ENCODE results near the gene MBLAC1. TPM values are rescaled to one million over a fixed set of nuclear protein-coding genes. Genes with fewer than 3 reads are reported as not detected.
"Not testable (repeated sequence)": the region's sequence is repeated elsewhere in the genome, so short reads cannot be mapped to it uniquely, and the experiment has no call there.

The MBLAC1 gene
- total RNA-seq, 2 experiments from 2014 or later = 1.6 to 2.2 TPM

- H3K36me3 Mint-ChIP-seq (ENCODE audit: low read depth) = no peaks in the 10 kb centered on the region
- H3K4me1 Mint-ChIP-seq = peaks cover 9% of the 10 kb centered on the region
- ChIA-PET POLR2A (interaction anchor here (1.1 kb wide), 1 partner anchor 12 kb away, joined by 4 read pairs; no protein-coding TSS in a partner anchor), CTCF (interaction anchor here (0.6 to 5.0 kb wide), 26 partner anchors 8 to 321 kb away, joined by 3 to 41 read pairs (median 5); partner anchors contain the start of genes CNPY4, GPC2, LAMTOR4 and PVRIG)
- DNase-seq (no peak), ATAC-seq (no peak)
- no peak overlapping the region for H3K4me3 Mint-ChIP-seq
- H3K27me3 Mint-ChIP-seq = no peaks in the 10 kb centered on the region
- intact Hi-C loops (cut with DNase I, micrococcal nuclease) = loop anchor here (1.0 to 5.0 kb wide), 6 partner anchors 89 to 318 kb away; no protein-coding TSS in a partner anchor
- no peak overlapping the region for H3K27ac Mint-ChIP-seq
- no peaks in the 10 kb centered on the region for H3K9me3 Mint-ChIP-seq (ENCODE audit: low read depth)
These were observed 5.4 kb downstream of the MBLAC1 start for GRCh38 chr7:100132126-100132525.

- intact Hi-C loops (cut with DNase I, micrococcal nuclease) = loop anchor here (1.0 to 5.0 kb wide), 6 partner anchors 89 to 318 kb away; no protein-coding TSS in a partner anchor
- Mint-ChIP-seq H3K9me3 (ENCODE audit: low read depth) (no peaks in the 10 kb centered on the region), H3K4me1 (peaks cover 10% of the 10 kb centered on the region), H3K27me3 (no peaks in the 10 kb centered on the region), H3K4me3 (no peak overlapping the region), H3K36me3 (ENCODE audit: low read depth) (no peaks in the 10 kb centered on the region), H3K27ac (no peak overlapping the region)
- CTCF ChIA-PET = interaction anchor here (0.6 to 5.0 kb wide), 32 partner anchors 9 to 321 kb away, joined by 3 to 41 read pairs (median 4); partner anchors contain the start of genes CNPY4, GPC2, LAMTOR4 and MCM7
- DNase-seq = peak; percentile 82
- peak; percentile 81 for ATAC-seq
- POLR2A ChIA-PET = interaction anchor here (0.7 kb wide), 1 partner anchor 19 kb away, joined by 3 read pairs; no protein-coding TSS in a partner anchor
These were observed 6.0 kb downstream of the MBLAC1 start for GRCh38 chr7:100132697-100133151.

GRCh38 chr7:100137851-100138760 lies 11.3 kb downstream of the MBLAC1 start:
- intact Hi-C loops (cut with DNase I, micrococcal nuclease) = no loop called here
- POLR2A ChIA-PET = interaction anchor here (0.6 kb wide), 1 partner anchor 12 kb away, joined by 4 read pairs; no protein-coding TSS in a partner anchor
- CTCF ChIA-PET = interaction anchor here (0.6 to 1.6 kb wide), 11 partner anchors 9 to 756 kb away, joined by 3 to 6 read pairs (median 4); partner anchors contain the start of gene LAMTOR4
- Mint-ChIP-seq H3K4me1 (peaks cover 9% of the 10 kb centered on the region), H3K27me3 (no peaks in the 10 kb centered on the region), H3K9me3 (ENCODE audit: low read depth) (no peaks in the 10 kb centered on the region), H3K4me3 (no peak overlapping the region), H3K27ac (peak overlapping the region; percentile 21), H3K36me3 (ENCODE audit: low read depth) (no peaks in the 10 kb centered on the region)
- ATAC-seq = peak; percentile 47
- DNase-seq = no peak

GRCh38 chr7:100141555-100141949 lies 14.8 kb downstream of the MBLAC1 start:
- CTCF ChIA-PET = interaction anchor here (0.5 to 5.2 kb wide), 3 partner anchors 10 to 107 kb away, joined by 3 to 33 read pairs (median 3); no protein-coding TSS in a partner anchor
- no peaks in the 10 kb centered on the region for H3K27me3 Mint-ChIP-seq
- H3K4me1 Mint-ChIP-seq = peaks cover 9% of the 10 kb centered on the region
- no peak overlapping the region for H3K27ac Mint-ChIP-seq
- ATAC-seq = no peak
- intact Hi-C loops (cut with DNase I, micrococcal nuclease) = loop anchor here in 1 of 2 experiments (10.0 kb wide), 1 partner anchor 203 kb away; no protein-coding TSS in a partner anchor
- no peaks in the 10 kb centered on the region for H3K9me3 Mint-ChIP-seq (ENCODE audit: low read depth)
- H3K36me3 Mint-ChIP-seq (ENCODE audit: low read depth) = no peaks in the 10 kb centered on the region
- no peak overlapping the region for H3K4me3 Mint-ChIP-seq
- DNase-seq = no peak
- POLR2A ChIA-PET = interaction anchor here (0.9 kb wide), 1 partner anchor 69 kb away, joined by 3 read pairs; no protein-coding TSS in a partner anchor

- Mint-ChIP-seq H3K36me3 (ENCODE audit: low read depth) (no peaks in the 10 kb centered on the region), H3K27me3 (no peaks in the 10 kb centered on the region), H3K4me1 (peaks cover 9% of the 10 kb centered on the region), H3K4me3 (no peak overlapping the region), H3K9me3 (ENCODE audit: low read depth) (no peaks in the 10 kb centered on the region), H3K27ac (no peak overlapping the region)
- ChIA-PET POLR2A (no interaction called here), CTCF (interaction anchor here (0.6 to 5.2 kb wide), 4 partner anchors 11 to 86 kb away, joined by 3 to 33 read pairs (median 4); partner anchors contain the start of gene MBLAC1)
- DNase-seq = no peak
- ATAC-seq = no peak
- intact Hi-C loops (cut with DNase I, micrococcal nuclease) = loop anchor here in 1 of 2 experiments (10.0 kb wide), 1 partner anchor 202 kb away; no protein-coding TSS in a partner anchor
These were observed 15.7 kb downstream of the MBLAC1 start for GRCh38 chr7:100142461-100142860.

- H3K4me3 Mint-ChIP-seq; H3K27ac Mint-ChIP-seq; ATAC-seq; H3K27me3 Mint-ChIP-seq; H3K9me3 Mint-ChIP-seq (ENCODE audit: low read depth); DNase-seq: not testable (repeated sequence)
- Mint-ChIP-seq H3K36me3 (ENCODE audit: low read depth) (peaks cover 13% of the 10 kb centered on the region), H3K4me1 (peaks cover 17% of the 10 kb centered on the region)
- ChIA-PET POLR2A (interaction anchor here (0.6 to 0.7 kb wide), 2 partner anchors 22 to 25 kb away, joined by 3 read pairs; no protein-coding TSS in a partner anchor), CTCF (interaction anchor here (5.1 kb wide), 1 partner anchor 13 kb away, joined by 41 read pairs; no protein-coding TSS in a partner anchor)
- intact Hi-C loops (cut with DNase I, micrococcal nuclease) = loop anchor here in 1 of 2 experiments (10.0 kb wide), 1 partner anchor 198 kb away; no protein-coding TSS in a partner anchor
These were observed 19.6 kb downstream of the MBLAC1 start for GRCh38 chr7:100146350-100146749.

GRCh38 chr7:100147278-100147677 lies 20.5 kb downstream of the MBLAC1 start:
- ChIA-PET CTCF (interaction anchor here (1.0 to 5.1 kb wide), 3 partner anchors 14 to 260 kb away, joined by 3 to 41 read pairs (median 9); no protein-coding TSS in a partner anchor), POLR2A (interaction anchor here (0.7 kb wide), 1 partner anchor 19 kb away, joined by 3 read pairs; no protein-coding TSS in a partner anchor)
- no peak for ATAC-seq
- DNase-seq = no peak
- peaks cover 22% of the 10 kb centered on the region for H3K4me1 Mint-ChIP-seq
- intact Hi-C loops (cut with DNase I, micrococcal nuclease) = loop anchor here in 1 of 2 experiments (10.0 kb wide), 1 partner anchor 198 kb away; no protein-coding TSS in a partner anchor
- H3K4me3 Mint-ChIP-seq = no peak overlapping the region
- H3K9me3 Mint-ChIP-seq (ENCODE audit: low read depth) = no peaks in the 10 kb centered on the region
- H3K36me3 Mint-ChIP-seq (ENCODE audit: low read depth) = peaks cover 21% of the 10 kb centered on the region
- H3K27ac Mint-ChIP-seq = no peak overlapping the region
- H3K27me3 Mint-ChIP-seq = no peaks in the 10 kb centered on the region

- H3K9me3 Mint-ChIP-seq (ENCODE audit: low read depth) = no peaks in the 10 kb centered on the region
- H3K4me3 Mint-ChIP-seq = peak overlapping the region; percentile 94
- no peak for DNase-seq
- intact Hi-C loops (cut with DNase I, micrococcal nuclease) = loop anchor here (1.0 to 10.0 kb wide), 13 partner anchors 10 to 438 kb away; partner anchors contain the start of genes GPC2 (in 2 of the 2), STAG3 (in 2 of the 2), TRAPPC14 (in 2 of the 2) and AP4M1 (in 1 of the 2)
- H3K4me1 Mint-ChIP-seq = peaks cover 26% of the 10 kb centered on the region
- H3K27me3 Mint-ChIP-seq = no peaks in the 10 kb centered on the region
- ATAC-seq = peak; percentile 6
- peak overlapping the region; percentile 97 for H3K27ac Mint-ChIP-seq
- ChIA-PET POLR2A (interaction anchor here (0.7 to 1.6 kb wide), 10 partner anchors 18 to 650 kb away, joined by 3 to 11 read pairs (median 4); partner anchors contain the start of genes AP4M1, GPC2, MBLAC1 and MEPCE), CTCF (interaction anchor here (0.9 to 5.1 kb wide), 7 partner anchors 10 to 557 kb away, joined by 3 to 41 read pairs (median 3); partner anchors contain the start of gene MBLAC1)
- peaks cover 28% of the 10 kb centered on the region for H3K36me3 Mint-ChIP-seq (ENCODE audit: low read depth)
These were observed 21.4 kb downstream of the MBLAC1 start for GRCh38 chr7:100148225-100148558.

GRCh38 chr7:100148559-100149328 lies 22.0 kb downstream of the MBLAC1 start, which contains the start of gene LAMTOR4:
LAMTOR4 (plus strand) TSS chr7:100148918; CDS start chr7:100148973, 55 bp downstream.
- ChIA-PET POLR2A (interaction anchor here (0.6 to 1.6 kb wide), 13 partner anchors 10 to 651 kb away, joined by 3 to 11 read pairs (median 5); partner anchors contain the start of genes AP4M1, GPC2, MBLAC1 and MEPCE), CTCF (interaction anchor here (0.7 to 5.1 kb wide), 8 partner anchors 11 to 557 kb away, joined by 3 to 41 read pairs (median 3); partner anchors contain the start of gene MBLAC1)
- ATAC-seq = peak; percentile 98
- intact Hi-C loops (cut with DNase I, micrococcal nuclease) = loop anchor here (1.0 to 10.0 kb wide), 13 partner anchors 10 to 438 kb away; partner anchors contain the start of genes GPC2 (in 2 of the 2), STAG3 (in 2 of the 2), TRAPPC14 (in 2 of the 2) and AP4M1 (in 1 of the 2)
- H3K4me3 Mint-ChIP-seq = peak within 1 kb of the TSS; percentile 94
- no peaks in the 10 kb centered on the region for H3K27me3 Mint-ChIP-seq
- H3K27ac Mint-ChIP-seq = peak within 1 kb of the TSS; percentile 97
- H3K9me3 Mint-ChIP-seq (ENCODE audit: low read depth) = no peaks in the 10 kb centered on the region
- H3K4me1 Mint-ChIP-seq = peaks cover 29% of the 10 kb centered on the region
- peaks cover 33% of the 10 kb centered on the region for H3K36me3 Mint-ChIP-seq (ENCODE audit: low read depth)
- peak; percentile 99 for DNase-seq

- DNase-seq (no peak), ATAC-seq (no peak)
- intact Hi-C loops (cut with DNase I, micrococcal nuclease) = no loop called here
- Mint-ChIP-seq H3K9me3 (ENCODE audit: low read depth) (no peaks in the 10 kb centered on the region), H3K4me3 (no peak overlapping the region), H3K4me1 (peaks cover 54% of the 10 kb centered on the region), H3K27ac (peak overlapping the region; percentile 32), H3K27me3 (no peaks in the 10 kb centered on the region), H3K36me3 (ENCODE audit: low read depth) (peaks cover 41% of the 10 kb centered on the region)
- POLR2A ChIA-PET = no interaction called here
- CTCF ChIA-PET = interaction anchor here (0.6 to 1.3 kb wide), 3 partner anchors 19 to 331 kb away, joined by 3 read pairs; no protein-coding TSS in a partner anchor
These were observed 25.6 kb downstream of the MBLAC1 start for GRCh38 chr7:100152404-100152803.
